Stimulated activated CD8-positive, alpha-beta memory T cell treated with anti-CD3 and anti-CD28 coated beads, Interleukin-12 subunit alpha, Interleukin-12 subunit beta, amount 100 ng/mL, for 24 hours (primary cell): ENCODE data around the gene LIMS2.

ENCODE experiments used
- DNase-seq: peaks from one replicate; pipeline ENCODE4 v3.0.0-alpha.2; 2020; ENCODE audit errors: extremely low read depth

LIMS2 gene

GRCh38 chr2:127634626-127635379 lies 40.5 kb downstream of the LIMS2 start:
- DNase-seq = no peak

- no peak for DNase-seq
Observed at GRCh38 chr2:127634066-127634617, 41.2 kb downstream of the LIMS2 start.

GRCh38 chr2:127633556-127634065 lies 41.7 kb downstream of the LIMS2 start:
- DNase-seq = no peak

GRCh38 chr2:127632592-127633489 lies 42.5 kb downstream of the LIMS2 start:
- no peak for DNase-seq

GRCh38 chr2:127631997-127632581 lies 43.2 kb downstream of the LIMS2 start:
- DNase-seq = no peak

- DNase-seq = no peak
Observed at GRCh38 chr2:127631541-127631996, 43.8 kb downstream of the LIMS2 start.

- DNase-seq = no peak
Observed at GRCh38 chr2:127630864-127631540, 44.3 kb downstream of the LIMS2 start.

- no peak for DNase-seq
Observed at GRCh38 chr2:127630096-127630863, 45.0 kb downstream of the LIMS2 start.

- no peak for DNase-seq
Observed at GRCh38 chr2:127629637-127630036, 45.7 kb downstream of the LIMS2 start.

- no peak for DNase-seq
Observed at GRCh38 chr2:127628767-127629614, 46.3 kb downstream of the LIMS2 start.

- no peak for DNase-seq
Observed at GRCh38 chr2:127627740-127628571, 47.4 kb downstream of the LIMS2 start.

GRCh38 chr2:127626917-127627739 lies 48.2 kb downstream of the LIMS2 start:
- no peak for DNase-seq

GRCh38 chr2:127626175-127626574 lies 49.2 kb downstream of the LIMS2 start:
- no peak for DNase-seq

- DNase-seq = no peak
Observed at GRCh38 chr2:127625572-127625951, 49.8 kb downstream of the LIMS2 start.

GRCh38 chr2:127624756-127625571 lies 50.4 kb downstream of the LIMS2 start:
- DNase-seq = no peak

- DNase-seq = no peak
Observed at GRCh38 chr2:127624320-127624755, 51.0 kb downstream of the LIMS2 start.
